ENCODE measurements around the gene ZNF644. TPM values are rescaled to one million over a fixed set of nuclear protein-coding genes. Genes with fewer than 3 reads are reported as not detected.

The ZNF644 gene
- total RNA-seq, 1 donor from 2014 or later = 76.5 TPM

DNA sequence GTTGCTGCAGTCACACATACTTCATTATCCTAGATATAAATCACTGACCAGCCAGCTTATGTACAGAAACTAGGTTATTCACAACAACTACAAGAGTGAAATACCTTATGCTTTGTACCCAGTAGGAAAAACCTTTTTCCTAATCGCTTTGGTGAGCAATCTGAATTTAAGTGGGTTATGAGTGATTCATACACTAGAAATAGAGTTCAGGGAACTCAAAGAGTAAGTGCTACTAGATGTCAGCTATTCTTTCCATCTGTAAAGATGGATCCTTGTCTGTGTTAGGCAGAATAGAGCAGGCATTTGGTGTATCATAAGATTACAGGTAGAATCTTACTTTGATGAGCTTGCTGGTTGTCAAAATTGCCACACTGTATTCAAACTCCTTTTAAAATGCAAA lies 101.9 kb downstream of the ZNF644 start:
- DNase-seq (ENCODE audit: low read depth) = peak; percentile 35
- Histone ChIP-seq H3K9ac (ENCODE audit: low read length) (no peak overlapping the region), H3K36me3 (ENCODE audit: insufficient read depth, low read length) (peaks cover 13% of the 10 kb centered on the region), H3K4me3 (ENCODE audit: insufficient read depth, low read depth, low read length) (no peak overlapping the region), H3K27ac (ENCODE audit: low read depth, low read length) (no peak overlapping the region), H3K79me2 (ENCODE audit: insufficient read depth, low read length) (peaks cover 86% of the 10 kb centered on the region), H3K9me3 (ENCODE audit: insufficient read depth, low read depth, low read length) (no peaks in the 10 kb centered on the region), H3K4me1 (ENCODE audit: insufficient read depth, low read length) (no peaks in the 10 kb centered on the region), H2AFZ (ENCODE audit: low read depth, low read length) (no peak overlapping the region), H3K27me3 (ENCODE audit: insufficient read depth, low read length) (no peaks in the 10 kb centered on the region), H3K4me2 (ENCODE audit: low read length) (no peak overlapping the region), H4K20me1 (ENCODE audit: insufficient read depth, low read length) (peaks cover 68% of the 10 kb centered on the region)
- H3K27ac Mint-ChIP-seq (ENCODE audit: unreplicated experiment) = no peak overlapping the region
- no peak for TF ChIP-seq CTCF (IDR thresholded peaks at IDR 0.05; ENCODE audit: insufficient read depth, low read depth, low read length)
- no peak for TF ChIP-seq EZH2 (IDR thresholded peaks at IDR 0.05; ENCODE audit: insufficient read depth, low read length)
- FAIRE-seq = no peak
- no peak overlapping the region for H3K4me3 Mint-ChIP-seq (ENCODE audit: unreplicated experiment)
- H3K4me1 Mint-ChIP-seq (ENCODE audit: low read depth, unreplicated experiment) = peaks cover 37% of the 10 kb centered on the region
- no peaks in the 10 kb centered on the region for H3K36me3 Mint-ChIP-seq (ENCODE audit: low read depth, unreplicated experiment)
- H3K27me3 Mint-ChIP-seq (ENCODE audit: low read depth, unreplicated experiment) = no peaks in the 10 kb centered on the region
- no peaks in the 10 kb centered on the region for H3K9me3 Mint-ChIP-seq (ENCODE audit: unreplicated experiment)

- TF ChIP-seq CTCF (IDR thresholded peaks at IDR 0.05; ENCODE audit: insufficient read depth, low read depth, low read length) (no peak), EZH2 (IDR thresholded peaks at IDR 0.05; ENCODE audit: insufficient read depth, low read length) (no peak)
- H3K4me2 ChIP-seq (ENCODE audit: low read length) = no peak overlapping the region
- FAIRE-seq = no peak
- no peaks in the 10 kb centered on the region for H3K27me3 ChIP-seq (ENCODE audit: insufficient read depth, low read length)
- H3K36me3 Mint-ChIP-seq (ENCODE audit: low read depth, unreplicated experiment) = no peaks in the 10 kb centered on the region
- no peaks in the 10 kb centered on the region for H3K9me3 ChIP-seq (ENCODE audit: insufficient read depth, low read depth, low read length)
- no peak overlapping the region for H2AFZ ChIP-seq (ENCODE audit: low read depth, low read length)
- H3K9me3 Mint-ChIP-seq (ENCODE audit: unreplicated experiment) = no peaks in the 10 kb centered on the region
- H3K4me3 Mint-ChIP-seq (ENCODE audit: unreplicated experiment) = no peak overlapping the region
- no peak overlapping the region for H3K27ac Mint-ChIP-seq (ENCODE audit: unreplicated experiment)
- no peak overlapping the region for H3K27ac ChIP-seq (ENCODE audit: low read depth, low read length)
- H3K27me3 Mint-ChIP-seq (ENCODE audit: low read depth, unreplicated experiment) = no peaks in the 10 kb centered on the region
- H3K79me2 ChIP-seq (ENCODE audit: insufficient read depth, low read length) = peaks cover 80% of the 10 kb centered on the region
- no peak for DNase-seq (ENCODE audit: low read depth)
- H3K9ac ChIP-seq (ENCODE audit: low read length) = no peak overlapping the region
- H3K4me1 ChIP-seq (ENCODE audit: insufficient read depth, low read length) = no peaks in the 10 kb centered on the region
- H4K20me1 ChIP-seq (ENCODE audit: insufficient read depth, low read length) = peaks cover 62% of the 10 kb centered on the region
- peaks cover 32% of the 10 kb centered on the region for H3K4me1 Mint-ChIP-seq (ENCODE audit: low read depth, unreplicated experiment)
- H3K36me3 ChIP-seq (ENCODE audit: insufficient read depth, low read length) = peaks cover 13% of the 10 kb centered on the region
- H3K4me3 ChIP-seq (ENCODE audit: insufficient read depth, low read depth, low read length) = no peak overlapping the region
Observed at GRCh38 chr1:90919190-90919719, 102.6 kb downstream of the ZNF644 start.

DNA sequence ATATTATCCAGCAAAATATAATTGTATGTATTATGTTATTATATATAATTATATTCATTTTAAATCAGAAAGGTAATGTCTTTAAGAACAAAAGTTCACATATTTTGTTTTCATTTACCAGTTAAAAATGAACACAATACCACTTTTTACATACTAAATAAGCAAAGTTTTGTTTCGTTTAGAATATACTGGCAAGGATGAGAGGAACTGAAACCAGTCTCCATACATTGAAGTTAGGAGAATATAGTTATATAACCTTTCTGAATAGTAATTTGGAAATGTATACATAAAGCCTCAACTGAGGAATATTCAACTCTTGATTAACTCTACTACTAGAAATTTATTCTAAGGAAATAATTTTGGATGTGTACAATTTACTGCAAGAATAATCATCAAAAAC lies 110.5 kb downstream of the ZNF644 start:
- H3K4me3 Mint-ChIP-seq (ENCODE audit: unreplicated experiment) = no peak overlapping the region
- H2AFZ ChIP-seq (ENCODE audit: low read depth, low read length) = no peak overlapping the region
- no peak overlapping the region for H3K27ac ChIP-seq (ENCODE audit: low read depth, low read length)
- peaks cover 9% of the 10 kb centered on the region for H3K36me3 ChIP-seq (ENCODE audit: insufficient read depth, low read length)
- H3K9me3 ChIP-seq (ENCODE audit: insufficient read depth, low read depth, low read length) = no peaks in the 10 kb centered on the region
- no peak overlapping the region for H3K9ac ChIP-seq (ENCODE audit: low read length)
- DNase-seq (ENCODE audit: low read depth) (no peak), FAIRE-seq (no peak)
- no peaks in the 10 kb centered on the region for H3K27me3 ChIP-seq (ENCODE audit: insufficient read depth, low read length)
- no peak for TF ChIP-seq CTCF (IDR thresholded peaks at IDR 0.05; ENCODE audit: insufficient read depth, low read depth, low read length)
- TF ChIP-seq EZH2 (IDR thresholded peaks at IDR 0.05; ENCODE audit: insufficient read depth, low read length) = no peak
- no peak overlapping the region for H3K4me2 ChIP-seq (ENCODE audit: low read length)
- H3K4me1 ChIP-seq (ENCODE audit: insufficient read depth, low read length) = no peaks in the 10 kb centered on the region
- H3K27ac Mint-ChIP-seq (ENCODE audit: unreplicated experiment) = no peak overlapping the region
- peaks cover 26% of the 10 kb centered on the region for H3K79me2 ChIP-seq (ENCODE audit: insufficient read depth, low read length)
- no peaks in the 10 kb centered on the region for H3K4me1 Mint-ChIP-seq (ENCODE audit: low read depth, unreplicated experiment)
- H3K4me3 ChIP-seq (ENCODE audit: insufficient read depth, low read depth, low read length) = no peak overlapping the region
- H3K9me3 Mint-ChIP-seq (ENCODE audit: unreplicated experiment) = no peaks in the 10 kb centered on the region
- no peaks in the 10 kb centered on the region for H3K36me3 Mint-ChIP-seq (ENCODE audit: low read depth, unreplicated experiment)
- H4K20me1 ChIP-seq (ENCODE audit: insufficient read depth, low read length) = peaks cover 15% of the 10 kb centered on the region
- no peaks in the 10 kb centered on the region for H3K27me3 Mint-ChIP-seq (ENCODE audit: low read depth, unreplicated experiment)
